GM18498 (cell line): ENCODE measurements around the gene AIF1L.
A peak's percentile ranks its signal among the peaks of the same experiment; 100 is the strongest.

Experiments
- ATAC-seq: cut with Tn5 transposase; IDR thresholded peaks from one replicate; pipeline ENCODE4 v1.9.1; 2021; ENCODE audit warnings: mild to moderate bottlenecking, moderate library complexity; ENCODE audit not compliant: unreplicated experiment

The AIF1L gene

GRCh38 chr9:131096269-131097125 is at the start of gene AIF1L:
Gene AIF1L (plus strand): TSS chr9:131096531. CDS start chr9:131096630, 99 bp downstream.
- no peak for ATAC-seq

- peak; percentile 61 for ATAC-seq
Measured at GRCh38 chr9:131046581-131047202, 49.6 kb upstream of the AIF1L start.

- ATAC-seq: no peak
Measured at GRCh38 chr9:131048332-131048731, 48.0 kb upstream of the AIF1L start.

- ATAC-seq: no peak
Measured at GRCh38 chr9:131048820-131049219, 47.5 kb upstream of the AIF1L start.

GRCh38 chr9:131049829-131050715 is 46.3 kb upstream of the AIF1L start:
- ATAC-seq: no peak

GRCh38 chr9:131050831-131051230 is 45.5 kb upstream of the AIF1L start:
- ATAC-seq: no peak

- no peak for ATAC-seq
Measured at GRCh38 chr9:131051592-131052517, 44.5 kb upstream of the AIF1L start.

GRCh38 chr9:131053896-131054295 is 42.4 kb upstream of the AIF1L start:
- ATAC-seq: no peak

GRCh38 chr9:131056781-131057506 is 39.4 kb upstream of the AIF1L start:
- no peak for ATAC-seq

- no peak for ATAC-seq
Measured at GRCh38 chr9:131060900-131061630, 35.3 kb upstream of the AIF1L start.

GRCh38 chr9:131062969-131063368 is 33.4 kb upstream of the AIF1L start:
- no peak for ATAC-seq

- ATAC-seq: no peak
Measured at GRCh38 chr9:131065599-131065998, 30.7 kb upstream of the AIF1L start.

GRCh38 chr9:131067625-131068024 is 28.7 kb upstream of the AIF1L start:
- no peak for ATAC-seq

- no peak for ATAC-seq
Measured at GRCh38 chr9:131068076-131068816, 28.1 kb upstream of the AIF1L start.

GRCh38 chr9:131069699-131070098 is 26.6 kb upstream of the AIF1L start:
- ATAC-seq: no peak

- no peak for ATAC-seq
Measured at GRCh38 chr9:131072107-131072870, 24.0 kb upstream of the AIF1L start.

- no peak for ATAC-seq
Measured at GRCh38 chr9:131072871-131073237, 23.5 kb upstream of the AIF1L start.
